Right hindlimb (tissue), 1 donor: ENCODE data around the gene TMPRSS2.

Experiments used
- DNase-seq: peaks from one replicate; pipeline ENCODE4 v3.0.0-alpha.2; 2018

The TMPRSS2 gene

DNA sequence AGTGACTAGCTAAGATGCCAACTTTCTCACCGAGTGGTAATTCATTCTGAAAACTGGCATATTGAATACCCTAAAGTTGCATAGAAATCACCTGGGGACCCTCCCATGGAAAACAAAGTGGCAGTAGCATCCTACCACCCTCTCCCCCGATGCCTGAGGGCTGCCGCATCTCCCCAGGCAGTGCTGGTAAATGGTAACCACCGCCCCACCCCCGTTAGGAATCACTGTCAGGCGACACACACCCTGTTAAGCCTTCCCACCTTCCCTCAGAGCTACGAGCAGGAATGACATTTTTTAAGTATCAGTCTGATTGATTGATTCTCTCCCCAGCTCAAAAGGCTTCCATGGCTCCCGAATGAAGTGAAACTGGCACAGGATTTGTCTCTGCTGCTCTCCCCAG lies 28.3 kb downstream of the TMPRSS2 start:
- DNase-seq: no peak

DNA sequence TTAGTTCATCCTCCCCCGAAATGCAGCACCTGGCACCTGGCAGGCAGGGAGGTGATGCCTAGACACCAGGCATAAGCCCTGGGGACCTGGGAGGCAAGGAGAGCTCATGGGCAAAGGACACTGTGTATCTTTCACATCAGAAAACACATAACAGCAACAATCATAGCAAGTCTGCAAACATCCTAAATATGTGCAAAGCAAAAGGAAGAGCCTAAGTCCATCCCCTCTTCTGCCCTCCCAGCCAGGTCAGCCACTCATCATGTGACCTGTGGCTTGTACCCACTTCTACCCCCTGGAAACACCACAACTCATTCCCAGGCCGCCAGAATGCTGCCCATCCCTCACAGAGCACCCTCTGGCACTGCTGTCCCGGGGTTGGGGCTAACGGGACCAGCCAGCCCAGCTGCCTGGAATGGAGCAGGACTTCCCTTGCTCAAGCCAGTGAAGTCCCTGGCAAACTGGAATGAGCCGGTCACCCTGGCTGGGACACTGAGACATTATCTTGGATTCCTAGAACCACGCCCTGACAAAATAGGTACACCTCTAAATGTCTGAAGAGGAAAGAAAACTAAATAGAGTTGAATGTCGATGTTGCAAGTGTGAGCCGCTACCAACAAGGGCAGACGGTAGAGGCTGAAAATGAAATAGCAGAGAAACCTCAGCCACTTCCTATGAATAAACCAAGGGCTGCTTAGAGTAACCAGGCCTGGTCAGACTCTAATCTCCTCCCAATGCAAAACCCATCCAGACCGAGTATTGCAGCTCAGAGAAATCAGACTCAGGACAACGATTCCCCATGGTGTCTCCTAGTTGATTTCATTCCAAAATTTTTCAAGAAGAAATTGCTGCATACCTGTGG lies 29.4 kb downstream of the TMPRSS2 start:
- DNase-seq: no peak

DNA sequence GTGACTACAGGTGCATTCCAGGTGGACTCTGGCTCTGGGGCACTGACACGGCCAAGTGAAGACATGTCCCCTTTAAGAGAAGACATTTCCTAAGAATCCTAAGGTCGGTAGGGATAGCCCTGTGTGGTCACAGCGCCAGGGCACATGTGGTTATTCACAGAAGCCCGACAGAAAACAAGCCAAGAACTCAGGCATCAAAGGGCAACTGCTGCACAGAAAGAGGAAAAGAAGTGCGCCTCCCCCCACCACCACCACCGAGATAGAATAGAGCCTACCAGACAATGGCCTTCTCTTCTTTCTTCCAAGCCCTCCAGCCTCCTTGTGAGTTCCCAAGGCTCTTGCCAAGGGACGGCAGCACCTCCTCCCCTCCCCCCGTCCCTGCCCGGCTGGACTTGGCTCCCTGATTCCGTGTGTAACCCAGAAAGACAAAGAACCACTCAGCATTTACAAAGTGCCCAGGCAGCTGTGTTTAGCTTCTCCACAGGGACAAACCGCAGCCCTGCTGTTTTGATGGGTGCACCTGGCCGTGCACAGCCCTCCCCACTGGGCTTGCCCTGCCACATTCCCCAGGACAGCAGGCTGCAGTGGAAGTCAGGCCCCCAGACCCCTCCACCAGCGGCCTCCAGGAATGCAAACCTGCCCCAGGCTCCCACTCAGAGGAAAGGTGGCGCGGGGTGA lies 30.2 kb downstream of the TMPRSS2 start:
- DNase-seq: no peak

DNA sequence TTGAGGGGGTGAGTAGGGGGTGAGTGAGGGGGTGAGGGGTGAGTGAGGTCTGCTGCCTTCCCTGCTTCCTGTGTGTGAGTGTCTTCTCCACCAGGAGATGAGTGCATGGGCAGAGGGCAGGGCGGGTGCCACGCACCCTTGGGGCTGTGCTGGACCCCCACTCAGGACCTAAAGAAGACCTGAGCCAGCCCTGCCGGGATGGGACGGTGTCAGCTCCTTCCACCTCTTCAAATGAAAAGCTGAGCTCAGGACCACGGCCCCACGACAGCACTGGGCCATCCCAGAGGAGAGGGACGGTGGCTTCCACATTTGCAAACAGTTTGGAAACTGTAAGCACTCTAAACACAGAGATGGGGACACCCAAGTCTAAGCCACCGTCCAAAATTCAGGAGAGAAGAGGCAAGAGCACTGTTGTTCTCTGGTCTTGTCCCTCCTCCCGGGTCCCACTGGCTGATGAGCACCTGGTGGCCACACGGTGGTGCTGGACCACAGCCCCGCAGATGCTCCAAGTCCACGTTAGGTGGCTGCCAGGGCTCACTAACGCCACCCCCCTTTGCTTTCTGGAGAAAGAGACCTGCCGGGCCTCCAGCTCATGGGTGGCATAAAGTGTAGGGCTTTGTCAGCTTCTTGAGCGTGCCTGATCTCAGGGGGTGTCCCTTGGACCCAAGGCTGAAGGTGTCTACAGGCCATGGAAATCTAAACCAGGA lies 32.1 kb downstream of the TMPRSS2 start:
- no peak for DNase-seq

DNA sequence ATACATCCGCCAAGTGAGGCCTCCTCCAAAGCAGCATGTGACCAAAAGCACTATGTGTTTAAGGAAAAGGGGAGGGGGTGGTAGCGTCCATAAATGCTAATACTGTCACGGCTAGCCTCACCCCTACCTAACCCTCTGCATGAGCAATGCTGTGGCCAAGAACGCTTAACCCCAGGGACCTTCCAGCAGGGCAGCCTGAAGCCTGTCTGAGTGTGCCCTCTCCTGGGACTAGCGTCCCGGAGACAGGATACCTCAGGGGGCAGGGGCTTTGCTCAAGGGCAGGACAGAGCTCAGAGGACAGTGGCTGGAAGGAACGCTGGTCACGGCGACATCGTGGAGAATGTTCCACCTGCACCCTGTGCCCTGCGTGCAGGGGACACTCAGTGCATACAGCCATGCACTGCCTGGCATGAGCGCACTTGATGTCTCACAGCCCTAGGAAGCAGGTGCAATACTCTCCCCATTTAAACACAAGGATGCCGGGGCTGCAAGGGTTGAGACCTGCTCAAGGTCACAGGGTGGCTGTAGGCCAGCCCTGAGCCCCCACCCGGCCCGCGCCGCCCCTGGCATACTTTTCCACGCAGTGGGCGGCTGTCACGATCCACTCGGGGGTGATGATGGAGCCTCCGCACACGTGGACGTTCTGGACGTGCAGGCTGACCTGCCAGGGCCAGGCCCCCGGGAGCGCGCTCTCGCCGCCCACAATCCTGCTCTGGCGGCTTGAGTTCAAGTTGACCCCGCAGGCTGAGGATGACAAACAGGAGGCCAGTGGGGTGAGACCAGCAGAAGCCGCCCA lies 35.0 kb downstream of the TMPRSS2 start:
- no peak for DNase-seq

DNA sequence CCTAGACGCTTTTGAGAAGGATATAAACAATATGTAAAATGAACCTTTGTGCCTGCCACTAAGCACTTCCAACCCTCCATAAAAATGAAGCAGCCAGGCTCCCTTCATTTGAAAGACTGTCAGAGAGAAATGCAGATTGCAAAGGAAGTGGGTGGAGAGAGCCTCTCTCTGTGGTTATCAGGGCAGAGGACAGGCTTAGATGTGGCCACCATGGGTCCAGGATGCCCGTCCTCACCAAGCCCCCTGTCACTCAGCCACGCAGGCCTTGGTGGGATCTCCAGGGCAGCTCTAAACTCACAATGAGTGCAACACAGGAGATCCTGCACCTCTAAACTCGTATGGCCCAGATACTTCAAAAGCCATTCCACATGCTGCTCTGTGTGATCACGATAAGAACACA lies 37.9 kb downstream of the TMPRSS2 start:
- no peak for DNase-seq

DNA sequence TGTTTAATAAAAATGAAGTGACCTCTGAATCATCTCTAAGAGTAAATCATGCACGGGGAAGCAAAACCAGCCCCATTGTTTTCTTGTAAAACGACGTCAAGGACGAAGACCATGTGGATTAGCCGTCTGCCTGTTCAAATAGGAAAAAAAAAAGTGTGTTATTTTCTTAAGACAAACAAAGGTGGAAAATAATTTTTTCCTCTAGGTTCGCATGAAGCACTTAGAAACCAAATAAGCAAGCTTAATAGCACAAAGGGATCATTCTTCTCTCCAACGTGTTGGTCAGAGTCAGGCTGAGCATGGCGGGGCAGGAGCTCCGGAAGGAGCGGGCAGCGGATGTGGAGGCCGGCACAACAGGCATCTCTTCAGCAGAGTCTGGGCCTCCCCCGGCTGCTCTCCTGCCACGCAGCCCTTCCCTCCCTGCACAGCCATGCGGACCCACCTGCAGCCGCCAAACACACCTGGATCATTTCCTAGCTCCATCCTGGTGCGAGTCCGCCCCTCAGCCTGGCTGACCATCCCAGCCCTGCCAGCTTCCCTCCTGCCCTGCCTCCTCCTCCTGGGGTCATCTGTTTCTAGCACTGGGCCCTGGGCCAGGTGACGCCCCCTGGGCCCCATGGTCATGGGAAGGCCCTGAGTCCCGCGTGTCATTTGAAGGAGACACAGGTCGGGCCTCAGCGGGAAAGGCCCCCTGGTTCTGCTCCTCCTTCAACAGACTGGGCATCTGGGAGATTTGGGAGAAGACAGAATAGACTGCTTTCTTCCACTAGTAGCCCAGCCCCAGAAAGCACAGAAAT lies 41.7 kb downstream of the TMPRSS2 start:
- DNase-seq: no peak

DNA sequence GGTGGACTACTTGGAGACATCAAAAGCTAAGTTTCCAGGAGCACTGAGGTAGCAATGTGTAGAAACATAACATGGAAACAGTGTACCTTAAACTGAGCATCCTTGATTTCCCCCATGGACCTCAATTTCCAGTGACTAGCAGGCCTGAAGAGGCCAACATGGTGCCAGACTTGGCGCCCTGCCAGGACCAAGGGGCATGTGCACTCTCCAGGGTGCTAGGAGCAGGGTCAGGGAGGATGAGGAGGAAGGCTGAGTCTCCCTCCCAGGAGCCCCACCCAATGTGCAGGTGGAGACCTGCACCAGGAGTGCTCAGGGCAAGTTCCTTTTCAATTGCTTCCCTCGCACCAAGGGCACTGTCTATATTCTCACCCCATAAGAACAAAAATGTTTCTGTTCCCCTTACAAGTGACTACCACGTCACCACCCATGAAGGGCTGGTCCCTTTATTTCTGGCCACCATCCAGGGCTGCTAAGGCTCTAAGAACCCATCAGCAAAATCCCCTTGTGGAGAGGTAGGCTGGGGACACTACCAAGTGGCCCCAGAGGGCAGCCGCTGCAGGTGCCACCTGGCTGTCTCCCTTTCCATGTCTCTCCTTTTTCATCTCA lies 42.7 kb downstream of the TMPRSS2 start:
- DNase-seq: no peak

DNA sequence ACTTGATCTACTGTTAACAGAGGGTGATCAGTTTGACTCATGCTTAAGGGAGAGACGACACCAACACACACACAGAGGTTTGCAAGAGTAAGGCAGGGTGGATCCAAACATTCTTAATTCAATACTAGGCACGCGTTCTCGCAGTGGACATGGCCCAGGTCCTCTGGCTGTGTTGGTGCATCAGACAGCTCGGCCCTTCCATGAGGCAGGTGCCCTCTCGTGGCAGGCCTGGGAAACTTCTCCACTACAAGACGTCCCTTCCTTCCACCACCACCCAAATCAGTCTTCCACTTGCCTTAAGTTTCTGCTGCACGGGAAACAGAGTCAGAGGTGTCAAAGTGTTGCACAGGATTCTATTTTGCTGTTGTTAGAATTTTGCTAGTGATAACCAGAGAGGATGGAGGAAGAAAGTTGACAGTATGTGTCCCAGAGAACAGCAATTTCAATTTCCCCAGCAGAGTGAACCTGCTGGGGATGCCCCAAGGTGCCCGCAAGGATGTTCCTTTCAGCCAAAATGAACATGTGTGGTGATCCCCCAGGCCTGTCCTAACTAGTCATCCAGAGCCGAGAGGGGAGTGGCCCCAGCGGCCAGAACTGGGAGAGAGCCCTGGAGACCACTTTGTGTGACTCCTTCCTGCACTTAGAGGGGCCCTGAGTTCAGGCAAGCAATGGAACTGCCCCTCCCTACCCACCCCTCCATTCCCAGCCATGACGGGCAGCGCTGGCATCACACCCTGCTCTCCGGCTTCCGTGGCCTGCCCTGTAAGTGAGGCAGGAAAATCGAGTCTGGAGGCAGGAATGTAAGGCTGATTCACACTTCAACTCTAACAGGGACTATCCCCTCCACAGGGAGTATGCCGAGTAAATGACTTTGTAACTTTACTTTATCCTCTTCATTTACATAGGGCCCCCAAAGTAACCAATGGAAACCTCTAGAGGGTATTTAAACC lies 47.1 kb downstream of the TMPRSS2 start:
- DNase-seq: peak; percentile 78

DNA sequence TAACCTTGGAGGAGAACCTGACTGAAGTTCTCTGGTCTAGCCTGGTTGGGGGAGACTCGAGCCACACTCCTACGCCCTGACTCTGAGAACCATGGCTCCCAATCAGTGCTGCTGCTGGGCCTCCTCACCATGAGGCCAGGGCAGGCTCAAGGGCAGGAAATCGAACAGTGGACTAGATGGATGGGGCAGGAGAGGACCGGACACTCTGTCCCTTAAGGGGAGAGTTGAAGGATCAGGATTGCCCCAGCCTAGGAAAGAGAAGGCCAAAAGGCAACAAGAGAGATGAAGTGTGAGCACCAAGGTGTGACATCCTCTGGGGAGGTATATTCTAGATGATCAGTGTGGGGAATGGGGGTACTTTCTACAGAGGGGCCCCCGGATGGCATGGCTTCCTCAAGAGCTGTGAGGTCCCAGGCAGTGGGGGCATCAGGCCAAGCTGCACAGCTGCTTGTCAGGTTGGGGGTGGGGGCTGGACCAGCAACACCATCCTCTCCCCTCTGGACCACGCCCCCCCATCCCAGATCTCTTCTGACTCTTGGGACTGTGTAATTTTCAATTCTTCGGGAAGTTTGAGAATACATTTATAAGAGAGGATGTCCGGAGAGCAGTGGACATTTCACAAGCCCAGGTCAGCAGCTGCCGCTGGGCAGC lies 47.9 kb downstream of the TMPRSS2 start:
- DNase-seq: no peak

DNA sequence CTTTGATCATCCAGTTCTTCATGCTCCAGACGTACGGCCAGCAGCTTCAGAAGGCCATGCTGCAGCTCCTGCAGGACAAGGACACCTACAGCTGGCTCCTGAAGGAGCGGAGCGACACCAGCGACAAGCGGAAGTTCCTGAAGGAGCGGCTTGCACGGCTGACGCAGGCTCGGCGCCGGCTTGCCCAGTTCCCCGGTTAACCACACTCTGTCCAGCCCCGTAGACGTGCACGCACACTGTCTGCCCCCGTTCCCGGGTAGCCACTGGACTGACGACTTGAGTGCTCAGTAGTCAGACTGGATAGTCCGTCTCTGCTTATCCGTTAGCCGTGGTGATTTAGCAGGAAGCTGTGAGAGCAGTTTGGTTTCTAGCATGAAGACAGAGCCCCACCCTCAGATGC lies 49.4 kb downstream of the TMPRSS2 start:
- no peak for DNase-seq

DNA sequence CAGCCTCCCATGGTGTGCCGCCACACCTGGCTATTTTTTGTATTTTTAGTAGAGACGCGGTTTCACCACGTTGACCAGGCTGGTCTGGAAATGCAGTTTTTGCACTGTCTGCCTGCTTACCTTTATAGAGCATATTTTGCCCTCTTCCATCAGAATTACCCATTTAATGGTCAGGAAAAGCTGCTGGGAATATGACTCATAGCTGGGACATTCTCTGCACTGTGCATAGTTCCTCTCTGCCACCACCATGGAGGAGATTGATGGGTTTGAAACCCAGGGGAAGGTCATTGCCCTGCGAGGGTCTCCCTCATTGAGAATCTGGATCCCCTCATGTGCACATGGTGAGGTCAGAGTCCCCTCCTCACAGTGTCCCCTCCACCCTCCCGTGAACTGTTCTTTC lies 49.8 kb downstream of the TMPRSS2 start:
- DNase-seq: no peak

DNA sequence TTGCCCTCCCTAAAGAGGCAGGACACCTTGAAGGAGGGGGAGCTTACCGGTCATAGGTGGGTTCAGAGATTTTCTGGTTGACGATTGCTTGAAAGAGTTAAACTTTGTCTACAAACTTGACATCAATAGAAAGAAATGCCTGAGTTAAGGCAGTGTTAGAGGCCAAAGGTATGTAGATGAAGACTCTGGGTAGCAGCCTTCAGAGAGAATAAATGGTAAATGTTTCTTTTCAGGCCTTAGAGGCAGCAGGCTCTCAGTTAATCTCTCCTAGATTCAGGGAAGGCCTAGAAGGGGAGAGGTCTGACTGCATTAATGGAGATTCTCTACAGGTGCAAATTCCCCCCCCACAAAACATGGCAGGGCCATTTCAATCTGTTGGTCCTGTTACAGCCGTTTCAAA lies 54.2 kb downstream of the TMPRSS2 start:
- DNase-seq: no peak

DNA sequence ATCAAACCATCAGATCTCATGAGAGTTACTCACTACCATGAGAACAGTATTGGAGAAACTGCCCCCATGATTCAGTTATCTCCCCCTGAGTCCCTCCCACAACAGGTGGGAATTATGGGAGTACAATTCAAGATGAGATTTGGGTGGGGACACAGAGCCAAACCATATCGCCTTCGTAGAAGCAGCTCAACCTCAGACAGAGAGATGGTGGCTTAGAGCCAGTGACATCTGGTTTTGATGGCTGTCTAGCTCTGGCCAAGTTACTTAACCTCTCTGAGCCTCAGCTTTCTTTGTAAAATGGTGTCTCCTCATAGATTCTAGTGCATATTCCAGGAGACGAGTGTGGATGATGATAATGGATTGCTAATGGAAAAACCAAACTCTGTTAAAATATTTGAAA lies 54.8 kb downstream of the TMPRSS2 start:
- no peak for DNase-seq

DNA sequence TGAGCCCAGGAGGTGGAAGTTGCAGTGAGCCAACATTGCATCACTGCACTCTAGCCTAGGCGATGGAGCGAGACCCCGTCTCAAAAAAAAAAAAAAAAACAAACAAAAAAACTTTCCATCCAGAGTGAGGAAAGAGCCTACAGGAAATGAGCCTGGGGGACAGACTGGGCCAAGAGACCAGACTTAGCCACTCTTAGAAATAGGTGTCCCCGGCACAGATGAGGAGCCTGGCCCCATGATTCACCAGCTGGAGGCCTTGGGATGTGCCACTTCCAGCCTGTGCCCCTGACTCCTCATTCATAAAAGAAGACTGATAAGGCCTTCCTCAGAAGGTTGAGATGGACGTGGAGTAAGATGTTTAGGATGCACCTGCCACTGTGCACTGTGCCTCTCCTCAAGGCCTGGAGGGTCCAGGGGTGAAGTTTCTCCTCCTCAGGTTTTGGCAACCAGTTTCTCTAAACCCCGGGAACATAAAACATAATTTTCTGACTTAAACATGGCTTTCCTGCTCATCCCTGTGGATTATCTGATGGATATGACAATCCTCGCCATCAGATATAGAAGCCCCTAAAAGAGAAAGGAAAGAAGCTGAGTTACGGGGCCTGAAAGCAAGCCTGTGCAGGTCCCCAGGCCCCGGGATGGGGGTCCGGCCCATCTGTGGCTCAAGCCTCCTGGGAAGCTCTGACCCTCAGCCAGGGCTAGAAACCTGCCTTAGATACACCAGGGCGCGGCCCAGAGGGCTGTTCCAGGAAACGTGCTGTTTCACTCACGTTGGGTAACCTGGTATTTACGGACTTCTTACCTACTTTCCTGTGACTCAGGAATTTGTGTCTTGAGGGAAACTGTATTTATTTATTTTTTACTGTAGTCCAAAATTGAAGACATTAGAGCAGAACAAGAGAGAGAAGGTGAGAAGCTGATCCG lies 55.9 kb downstream of the TMPRSS2 start:
- no peak for DNase-seq

DNA sequence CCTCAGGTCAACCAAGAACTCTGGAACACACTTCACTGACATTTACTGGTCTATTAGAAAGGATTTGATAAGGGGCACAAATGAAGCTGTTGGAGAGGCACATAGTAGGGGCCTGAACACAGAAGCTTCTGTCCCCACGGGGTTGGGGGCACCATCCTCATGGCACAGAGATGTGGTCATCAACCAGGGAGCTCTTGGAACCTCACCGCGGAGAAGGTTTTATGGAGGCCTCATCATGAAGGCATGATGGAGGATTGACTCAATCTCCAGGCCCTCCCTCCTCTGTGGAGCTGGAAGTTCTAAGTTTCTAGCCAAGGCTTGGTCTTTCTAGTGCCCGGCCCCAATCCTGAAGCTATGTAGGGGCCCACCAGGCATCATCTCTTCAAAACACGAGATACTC lies 58.3 kb downstream of the TMPRSS2 start:
- no peak for DNase-seq

DNA sequence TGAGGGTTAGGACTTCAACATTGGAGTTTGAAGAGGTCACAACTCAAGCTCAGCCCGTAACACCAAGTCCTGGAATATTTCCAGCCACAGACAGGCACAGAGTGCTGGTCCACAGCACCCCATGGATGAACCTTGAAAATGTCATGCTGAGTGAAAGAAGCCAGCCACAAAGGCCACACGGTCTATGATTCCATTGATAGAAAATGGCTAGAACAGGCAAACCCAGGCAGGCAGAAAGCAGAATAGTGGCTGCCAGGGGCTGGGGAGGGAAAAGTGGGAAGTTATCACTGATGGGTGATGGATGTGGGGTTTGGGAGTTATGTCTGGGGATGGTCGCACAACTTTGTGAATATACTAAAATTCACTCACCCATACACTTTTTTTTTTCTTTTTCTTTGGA lies 60.6 kb downstream of the TMPRSS2 start:
- no peak for DNase-seq

DNA sequence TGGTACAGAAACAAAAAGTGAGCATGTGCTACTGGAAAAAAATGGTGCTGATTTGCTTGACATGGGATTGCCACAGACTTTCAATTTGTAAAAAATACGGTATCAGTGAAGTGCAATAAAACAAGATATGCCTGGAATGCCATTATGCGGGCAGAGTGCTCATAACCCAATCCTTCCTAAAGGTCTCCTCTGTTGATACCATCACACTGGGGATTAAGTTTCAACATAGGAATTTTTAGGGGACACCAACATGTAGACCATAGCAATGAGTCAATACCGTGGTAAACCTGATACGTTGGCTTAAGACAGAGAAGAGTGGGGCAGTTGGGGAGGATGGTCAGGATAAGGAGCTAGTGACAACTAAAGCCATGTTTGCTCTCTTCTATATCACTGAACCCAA lies 61.4 kb downstream of the TMPRSS2 start:
- no peak for DNase-seq

DNA sequence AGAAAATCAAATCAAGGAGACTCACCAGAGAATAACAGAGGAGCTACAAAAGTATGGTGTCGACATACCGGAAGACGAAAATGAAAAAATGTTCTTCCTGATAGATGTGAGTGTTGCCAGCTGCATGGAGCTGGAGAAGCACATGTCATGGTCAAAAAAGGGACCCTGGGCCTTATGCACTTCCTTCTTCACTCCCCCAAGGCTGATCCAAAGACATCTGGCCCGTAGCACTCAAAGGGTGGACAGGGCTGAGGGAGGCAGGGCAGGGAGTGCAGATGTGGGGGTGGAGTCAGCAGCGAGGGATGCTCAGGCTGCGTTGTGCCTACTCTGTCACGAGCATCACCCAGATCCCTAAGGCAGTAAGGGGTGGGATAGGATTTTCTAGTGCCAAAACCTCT lies 62.5 kb downstream of the TMPRSS2 start:
- DNase-seq: no peak
